Fibroblast of lung (primary cell): ENCODE data around the gene JPH2. TPM values are rescaled to one million over a fixed set of nuclear protein-coding genes. Genes with fewer than 3 reads are reported as not detected.

Source experiments
- DNase-seq, 2 donors: peaks; one replicate each; pipeline versions ENCODE4 v3.0.0 to v3.0.0-alpha.2; 2010; ENCODE audit warnings: low read depth in 2 of 2
- H2AFZ ChIP-seq: 2 replicates; pipeline ENCODE4 v1.5.1; 2012; ENCODE audit warnings: low read length, control low read depth, inconsistent platforms
- H3K27ac ChIP-seq: 2 replicates; pipeline ENCODE4 v1.5.1; 2011; ENCODE audit warnings: low read length, control low read depth; ENCODE audit not compliant: insufficient read depth
- H3K27me3 ChIP-seq: 2 replicates; pipeline ENCODE4 v1.5.1; 2011; ENCODE audit warnings: mild to moderate bottlenecking, low read length; ENCODE audit not compliant: control insufficient read depth, insufficient read depth
- H3K36me3 ChIP-seq: 2 replicates; pipeline ENCODE4 v1.5.1; 2011; ENCODE audit warnings: low read length; ENCODE audit not compliant: control insufficient read depth, insufficient read depth
- H3K4me1 ChIP-seq: 2 replicates; pipeline ENCODE4 v1.5.1; 2011; ENCODE audit warnings: low read length; ENCODE audit not compliant: control insufficient read depth, insufficient read depth; ENCODE audit errors: extremely low read depth
- H3K4me2 ChIP-seq: 2 replicates; pipeline ENCODE4 v1.5.1; 2011; ENCODE audit warnings: low read length, control low read depth; ENCODE audit not compliant: insufficient read depth; ENCODE audit errors: extremely low read depth
- H3K4me3 ChIP-seq, 4 experiments: fragments of 200-600 bp in 1 of 4; sonication (generic) in 1 of 4; replicated peaks in 1 of 4; 2 replicates each; pipeline ENCODE4 v1.5.1; 2011 to 2016; ENCODE audit warnings: low read length in 4 of 4, low read depth in 3 of 4, mild to moderate bottlenecking in 3 of 4, control low read depth in 2 of 4, inconsistent platforms in 1 of 4, mixed read lengths in 1 of 4; ENCODE audit not compliant: insufficient read depth in 1 of 4; ENCODE audit errors: control extremely low read depth in 1 of 4
- H3K79me2 ChIP-seq: 2 replicates; pipeline ENCODE4 v1.5.1; 2012; ENCODE audit warnings: mild to moderate bottlenecking, low read length, inconsistent platforms; ENCODE audit not compliant: control insufficient read depth, insufficient read depth
- H3K9ac ChIP-seq: 2 replicates; pipeline ENCODE4 v1.5.1; 2011; ENCODE audit warnings: mild to moderate bottlenecking, low read length, control low read depth; ENCODE audit not compliant: insufficient read depth
- H3K9me3 ChIP-seq: 2 replicates; pipeline ENCODE4 v1.5.1; 2012; ENCODE audit warnings: low read depth, low read length; ENCODE audit not compliant: control insufficient read depth, insufficient read depth
- H4K20me1 ChIP-seq: 2 replicates; pipeline ENCODE4 v1.5.1; 2011; ENCODE audit warnings: low read length; ENCODE audit not compliant: control insufficient read depth, insufficient read depth; ENCODE audit errors: extremely low read depth
- CTCF ChIP-seq, 2 donors: IDR thresholded peaks in 1 of 2; conservative IDR thresholded peaks in 1 of 2; 1 replicate in 1 of 2; 2 replicates in 1 of 2; pipeline ENCODE4 v1.5.1; 2011 to 2012; ENCODE audit warnings: low read length in 2 of 2, control low read depth in 1 of 2, inconsistent platforms in 1 of 2, low read depth in 1 of 2, mild to moderate bottlenecking in 1 of 2
- EZH2 ChIP-seq: IDR thresholded peaks from 2 replicates; pipeline ENCODE4 v1.5.1; 2012; ENCODE audit warnings: low read length, control low read depth, mild to moderate bottlenecking; ENCODE audit errors: missing control alignments
- polyA plus RNA-seq, 2 donors: library from polyadenylated mRNA; depleted of rRNA in 1 of 2; stranded (reverse) in 1 of 2; unstranded in 1 of 2; fragments of >200 nt; gene quantifications; 2 replicates each; pipeline ENCODE4 v1.2.1, GENCODE V29; 2011 to 2012; ENCODE audit warnings: missing spikeins in 1 of 2
- total RNA-seq: library from RNA; depleted of rRNA; stranded (reverse); fragments of >200 nt; gene quantifications from 2 replicates; pipeline ENCODE4 v1.2.1, GENCODE V29; 2014

JPH2 gene
- total and polyA plus RNA-seq, 2 donors (not counting 1 experiment from before 2014, with no cell fraction given), result 0.66 to 4.9 TPM

DNA sequence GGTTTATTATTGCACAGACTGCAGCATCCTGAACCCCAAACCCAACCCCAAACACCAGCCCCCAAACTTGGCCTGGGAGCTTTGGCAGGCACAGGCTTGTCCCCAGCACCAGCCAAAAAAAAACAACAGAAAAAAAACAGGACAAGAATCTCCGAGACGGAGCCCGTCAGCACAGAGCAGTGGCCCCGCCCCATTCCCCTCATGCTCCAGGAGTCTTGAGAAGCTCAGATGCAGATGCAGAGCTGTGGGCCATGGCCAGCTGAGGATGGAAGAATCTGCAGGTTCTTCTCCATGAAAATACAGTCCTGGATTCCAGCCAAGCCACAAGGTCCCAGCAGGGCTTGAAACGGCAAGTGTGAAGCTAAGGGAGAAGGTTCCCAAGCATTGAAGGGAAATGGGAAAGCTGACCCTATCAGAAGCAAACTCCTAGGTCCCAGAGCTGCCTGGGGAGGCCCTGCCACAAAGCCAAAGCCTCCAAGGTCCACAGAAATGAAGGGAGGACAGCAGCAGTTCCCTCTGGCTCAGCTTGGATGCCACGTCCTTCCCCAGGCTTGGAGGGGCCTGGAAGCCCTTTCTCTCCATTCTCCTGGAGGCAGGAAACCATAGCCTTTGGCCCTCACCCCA is 75.2 kb downstream of the JPH2 start:
- Histone ChIP-seq H3K27ac (no peak overlapping the region), H3K4me2 (no peak overlapping the region), H3K4me1 (no peaks in the 10 kb centered on the region), H2AFZ (no peak overlapping the region), H3K27me3 (no peaks in the 10 kb centered on the region), H3K9me3 (no peaks in the 10 kb centered on the region), H3K79me2 (no peaks in the 10 kb centered on the region), H3K9ac (no peak overlapping the region), H3K36me3 (no peaks in the 10 kb centered on the region), H4K20me1 (no peaks in the 10 kb centered on the region), H3K4me3 (no peak overlapping the region)
- DNase-seq, result peak; percentile 24 to 51
- TF ChIP-seq CTCF (conservative IDR thresholded peaks at IDR 0.05 in 1 of 2, IDR thresholded peaks at IDR 0.05 in 1 of 2; ENCODE audit: low read depth in 1 of 2, low read length in 2 of 2) (no peak), EZH2 (no peak)

GRCh38 chr20:44110816-44111568 is 76.0 kb downstream of the JPH2 start:
- H3K27me3 ChIP-seq, result peaks cover 1% of the 10 kb centered on the region
- no peak overlapping the region for H3K4me2 ChIP-seq
- H4K20me1 ChIP-seq, result no peaks in the 10 kb centered on the region
- H3K9ac ChIP-seq, result no peak overlapping the region
- no peak overlapping the region for H3K27ac ChIP-seq
- no peak for DNase-seq
- no peaks in the 10 kb centered on the region for H3K79me2 ChIP-seq
- H3K9me3 ChIP-seq, result no peaks in the 10 kb centered on the region
- H2AFZ ChIP-seq, result no peak overlapping the region
- TF ChIP-seq EZH2 (no peak), CTCF (conservative IDR thresholded peaks at IDR 0.05 in 1 of 2, IDR thresholded peaks at IDR 0.05 in 1 of 2; ENCODE audit: low read depth in 1 of 2, low read length in 2 of 2) (no peak)
- H3K4me3 ChIP-seq, result no peak overlapping the region
- no peaks in the 10 kb centered on the region for H3K4me1 ChIP-seq
- H3K36me3 ChIP-seq, result no peaks in the 10 kb centered on the region

- H2AFZ ChIP-seq, result no peak overlapping the region
- H3K4me3 ChIP-seq, result no peak overlapping the region
- TF ChIP-seq EZH2 (no peak), CTCF (conservative IDR thresholded peaks at IDR 0.05 in 1 of 2, IDR thresholded peaks at IDR 0.05 in 1 of 2; ENCODE audit: low read depth in 1 of 2, low read length in 2 of 2) (peak in 1 of 2 donors; percentile 20)
- peaks cover 4% of the 10 kb centered on the region for H3K27me3 ChIP-seq
- no peaks in the 10 kb centered on the region for H3K4me1 ChIP-seq
- no peaks in the 10 kb centered on the region for H3K9me3 ChIP-seq
- H3K9ac ChIP-seq, result no peak overlapping the region
- DNase-seq, result peak in 1 of 2 donors; percentile 50
- H4K20me1 ChIP-seq, result no peaks in the 10 kb centered on the region
- H3K4me2 ChIP-seq, result no peak overlapping the region
- no peaks in the 10 kb centered on the region for H3K36me3 ChIP-seq
- no peak overlapping the region for H3K27ac ChIP-seq
- H3K79me2 ChIP-seq, result no peaks in the 10 kb centered on the region
These were observed 77.0 kb downstream of the JPH2 start for GRCh38 chr20:44109951-44110361.
